Measurements from ENCODE around the gene SMNDC1. TPM values are rescaled to one million over a fixed set of nuclear protein-coding genes. Genes with fewer than 3 reads are reported as not detected.
"Not testable (repeated sequence)": the region's sequence is repeated elsewhere in the genome, so short reads cannot be mapped to it uniquely, and the experiment has no call there.

Gene SMNDC1
- total RNA-seq, 1 donor from 2014 or later, result 8.8 TPM

DNA sequence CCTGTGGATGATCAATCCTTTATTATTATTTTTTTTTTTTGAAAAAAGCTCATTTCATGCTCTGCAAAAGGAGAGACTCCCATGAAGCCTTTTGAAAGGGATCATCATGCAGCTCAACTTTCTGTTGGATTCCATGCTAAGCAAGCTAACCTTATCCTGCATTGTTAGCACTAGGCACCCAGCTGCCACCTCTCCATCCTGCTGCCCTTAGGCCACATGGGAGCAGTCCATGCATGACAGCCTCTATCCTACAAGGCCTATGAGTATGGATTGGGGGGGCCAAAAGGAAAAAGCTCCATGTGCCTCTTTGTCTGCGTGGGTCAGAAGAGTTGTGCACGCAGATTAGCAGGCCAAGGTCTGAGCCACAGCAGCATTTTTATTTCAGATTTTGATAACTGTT is 19.2 kb downstream of the SMNDC1 start:
- DNase-seq (ENCODE audit: low spot score) (no peak), ATAC-seq (peak; percentile 13)

DNA sequence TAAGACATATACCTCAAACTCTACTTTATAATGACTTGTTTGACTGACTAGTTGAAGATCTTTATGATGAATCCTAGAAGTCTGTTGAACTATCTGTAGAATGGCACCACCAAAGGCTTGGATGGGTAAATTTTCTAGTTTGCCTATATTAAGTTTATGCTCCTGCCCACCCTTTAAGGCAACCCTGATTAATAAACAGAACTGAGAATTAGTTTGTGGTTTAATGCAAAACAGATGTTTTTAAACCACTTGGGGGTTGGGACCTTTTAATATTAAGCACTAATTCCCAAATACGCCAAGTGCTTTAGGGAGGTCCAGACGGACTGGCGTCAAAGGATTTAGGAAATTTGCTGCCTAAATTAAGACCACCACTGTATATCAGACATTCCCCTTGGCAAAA is 20.5 kb downstream of the SMNDC1 start:
- ATAC-seq (no peak), DNase-seq (ENCODE audit: low spot score) (no peak)

DNA sequence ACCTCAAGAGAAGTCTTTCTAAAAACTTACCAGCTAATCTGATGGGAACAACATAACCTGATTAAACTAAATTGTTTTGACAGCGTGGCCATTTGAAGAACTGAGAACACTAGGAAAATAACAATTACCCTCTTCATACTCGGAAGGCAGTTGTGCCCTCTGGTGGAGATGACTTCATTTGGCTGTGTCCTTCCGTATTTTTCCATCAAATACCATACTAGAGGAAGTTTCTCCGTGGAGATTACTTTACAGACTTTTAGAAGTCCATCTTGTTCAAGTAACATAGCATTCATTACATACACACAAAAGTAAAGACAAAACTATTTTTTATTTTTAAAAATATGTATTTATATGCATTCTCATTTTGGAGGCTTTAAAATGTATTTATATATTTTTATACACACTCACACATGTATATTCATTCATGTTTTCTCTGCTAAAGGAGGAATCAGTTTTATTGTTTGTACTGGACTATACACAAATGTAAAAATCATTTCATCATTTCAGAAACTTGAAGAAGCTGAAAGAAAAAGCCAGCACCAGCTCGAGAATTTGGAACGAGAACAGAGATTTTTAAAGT is 25.2 kb downstream of the SMNDC1 start:
- peak; percentile 98 for ATAC-seq
- DNase-seq (ENCODE audit: low spot score), result no peak

DNA sequence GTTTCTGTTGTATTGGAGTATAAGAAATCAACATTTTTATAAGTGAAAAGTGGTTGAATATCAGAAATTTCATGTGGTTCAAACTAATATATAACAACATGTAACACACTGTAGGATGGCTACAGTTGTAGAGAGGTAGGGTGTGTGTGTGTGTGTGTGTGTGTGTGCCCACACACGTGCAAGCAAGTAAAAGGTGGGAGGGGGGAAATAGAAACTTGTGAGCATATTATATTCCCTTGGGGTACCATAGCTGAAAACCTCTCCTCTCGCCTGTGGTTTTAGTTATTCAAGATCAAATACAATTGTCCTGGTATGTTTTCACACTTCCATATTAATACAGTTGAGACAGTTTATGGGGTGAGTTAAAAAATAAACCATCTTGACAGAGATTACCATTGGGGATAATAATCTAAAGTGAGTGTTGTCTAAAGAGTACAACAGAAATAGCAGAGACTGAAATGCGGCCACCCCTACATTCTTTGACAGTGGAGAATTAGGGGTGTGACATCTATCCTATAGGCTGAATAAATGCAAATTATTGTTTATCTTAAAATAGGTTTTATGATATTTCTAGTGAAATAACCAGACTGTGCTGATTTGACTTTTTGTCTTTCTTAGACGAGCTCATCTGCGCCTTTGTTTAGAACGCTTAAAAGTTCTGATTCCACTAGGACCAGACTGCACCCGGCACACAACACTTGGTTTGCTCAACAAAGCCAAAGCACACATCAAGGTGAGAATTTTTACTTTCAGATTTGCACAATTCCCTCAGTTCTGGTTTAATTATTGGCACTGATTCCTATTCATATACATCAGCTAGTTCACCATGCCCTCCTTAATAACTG is 25.9 kb downstream of the SMNDC1 start:
- ATAC-seq (peak; percentile 83), DNase-seq (ENCODE audit: low spot score) (no peak)

DNA sequence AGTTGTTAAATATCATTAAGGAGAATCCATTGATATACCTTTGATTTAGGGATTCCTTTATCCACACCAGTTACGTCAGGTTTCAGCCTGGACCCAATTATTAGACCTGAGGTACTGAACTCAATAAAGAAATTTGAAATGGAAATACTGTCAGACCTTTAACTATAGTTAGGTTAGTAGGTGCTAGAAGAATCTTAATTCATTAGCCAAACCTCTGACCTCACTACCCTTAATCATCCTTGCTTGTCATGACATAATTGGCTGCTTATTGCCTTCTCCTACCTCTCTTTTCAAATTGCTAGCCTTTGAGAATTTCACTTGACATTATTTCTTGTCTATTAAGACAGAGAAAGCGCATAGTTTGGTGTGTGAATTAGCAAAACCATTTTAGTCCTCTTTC is 27.1 kb downstream of the SMNDC1 start:
- DNase-seq (ENCODE audit: low spot score), result no peak
- ATAC-seq, result no peak

DNA sequence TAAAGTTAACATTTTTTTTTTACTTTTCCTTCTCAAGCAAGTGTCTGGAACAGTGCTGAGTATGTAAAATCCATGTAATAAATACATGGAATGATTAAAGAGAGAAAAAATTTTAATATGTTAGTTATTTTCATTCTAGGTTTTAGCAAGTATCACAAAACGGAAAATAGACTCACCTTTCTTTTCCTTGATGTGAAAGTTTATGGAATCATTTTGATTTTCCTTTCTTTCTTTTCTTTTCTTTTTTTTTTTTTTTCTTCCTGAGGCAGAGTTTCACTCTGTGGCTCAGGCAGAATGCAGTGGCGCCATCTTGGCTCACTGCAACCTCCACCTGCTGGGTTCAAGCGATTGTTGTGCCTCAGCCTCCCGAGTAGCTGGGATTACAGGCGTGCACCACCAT is 28.1 kb downstream of the SMNDC1 start:
- ATAC-seq, result no peak
- no peak for DNase-seq (ENCODE audit: low spot score)

DNA sequence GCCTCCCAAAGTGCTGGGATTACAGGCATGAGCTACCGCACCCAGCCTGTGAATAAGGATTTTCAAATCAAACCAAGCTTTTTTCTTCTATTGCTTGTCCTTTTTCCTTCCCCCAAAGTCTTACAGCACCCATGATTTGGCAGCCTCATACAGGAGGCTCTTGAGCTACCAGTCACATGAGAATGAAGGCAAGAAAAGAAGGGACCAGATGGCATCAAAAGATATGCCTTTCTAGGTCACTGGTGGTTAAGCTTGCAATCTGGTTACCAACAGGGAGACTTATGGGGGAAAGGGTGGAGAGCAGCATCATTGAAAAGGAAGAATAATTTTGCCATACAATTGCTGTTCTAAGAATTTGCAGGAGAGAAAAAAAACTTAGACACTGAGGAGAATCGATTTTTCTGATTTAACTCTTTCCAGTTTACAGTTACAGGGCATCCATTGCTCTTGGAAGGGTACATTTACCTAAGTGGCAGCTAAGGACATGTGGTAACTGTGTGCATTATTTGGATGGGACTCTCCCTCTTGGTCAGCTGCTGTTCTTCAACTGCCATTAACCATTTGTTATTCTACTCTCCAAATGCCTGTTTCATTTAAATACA is 29.5 kb downstream of the SMNDC1 start:
- no peak for ATAC-seq

DNA sequence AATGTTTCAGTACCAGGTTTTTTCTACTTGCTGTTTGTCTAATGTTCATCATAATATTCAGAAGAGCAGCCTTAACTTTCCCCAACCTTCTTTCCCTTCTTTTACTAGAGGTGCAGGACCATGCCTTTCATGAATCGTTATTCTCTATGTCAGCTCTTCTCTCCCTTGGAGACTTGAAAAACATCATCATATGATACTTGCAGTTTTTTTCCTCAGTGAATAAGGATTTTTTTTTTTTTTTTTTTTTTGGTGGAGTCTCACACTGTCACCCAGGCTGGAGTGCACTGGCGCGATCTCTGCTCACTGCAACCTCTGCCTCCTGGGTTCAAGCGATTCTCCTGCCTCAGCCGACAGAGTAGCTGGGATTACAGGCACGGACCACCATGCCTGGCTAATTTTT is 30.1 kb downstream of the SMNDC1 start:
- no peak for ATAC-seq
- DNase-seq (ENCODE audit: low spot score), result no peak

More for the DNA sequence above, 29.5 kb downstream of the SMNDC1 start:
- DNase-seq (ENCODE audit: low spot score), result no peak

DNA sequence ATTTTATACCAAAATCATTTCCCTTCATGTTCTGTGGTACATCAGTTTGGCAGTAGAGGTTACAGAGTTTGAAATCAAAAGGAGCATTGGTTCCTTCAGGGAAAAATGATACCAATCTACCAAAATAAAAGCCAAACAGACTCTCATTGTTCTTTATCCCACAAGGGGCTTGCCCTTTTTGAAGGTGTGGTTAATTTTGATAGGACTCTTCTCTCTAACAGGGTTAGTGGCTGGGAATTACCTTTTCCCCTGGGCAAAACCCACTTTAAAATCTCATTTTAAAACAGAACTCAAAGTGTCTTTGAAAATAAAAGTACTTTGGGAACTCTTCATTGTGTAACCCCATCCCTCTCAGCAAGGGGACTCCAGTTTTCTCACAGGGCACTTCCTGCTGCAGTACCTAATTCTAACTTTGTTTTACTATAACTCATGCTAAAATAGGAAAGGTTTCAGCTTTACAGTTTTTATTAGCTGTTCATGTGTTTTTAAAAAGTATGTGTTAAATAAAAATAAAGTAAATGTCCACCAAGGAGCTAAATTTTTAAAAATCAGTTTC is 30.6 kb downstream of the SMNDC1 start:
- ATAC-seq (no peak), DNase-seq (ENCODE audit: low spot score) (no peak)

DNA sequence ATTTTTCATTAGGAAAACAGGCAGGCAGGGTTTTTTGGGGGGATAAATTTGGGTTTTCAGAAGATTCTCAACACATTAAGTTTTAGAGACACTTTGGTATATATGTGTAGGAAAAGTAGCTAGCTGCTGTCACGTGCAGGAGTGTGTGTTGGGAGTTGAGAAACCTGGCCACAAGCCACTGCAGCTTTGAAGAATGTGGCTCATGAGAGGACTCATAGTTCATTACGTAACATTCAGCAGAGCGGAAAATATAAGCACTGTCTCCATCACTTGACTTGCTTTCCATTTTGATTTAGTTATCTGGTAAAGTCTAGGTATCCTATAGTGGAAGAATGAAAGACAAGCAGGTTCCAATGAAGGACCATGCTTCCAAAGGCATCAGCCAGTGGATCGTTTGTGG is 31.2 kb downstream of the SMNDC1 start:
- ATAC-seq (peak; percentile 42), DNase-seq (ENCODE audit: low spot score) (peak; percentile 75)

DNA sequence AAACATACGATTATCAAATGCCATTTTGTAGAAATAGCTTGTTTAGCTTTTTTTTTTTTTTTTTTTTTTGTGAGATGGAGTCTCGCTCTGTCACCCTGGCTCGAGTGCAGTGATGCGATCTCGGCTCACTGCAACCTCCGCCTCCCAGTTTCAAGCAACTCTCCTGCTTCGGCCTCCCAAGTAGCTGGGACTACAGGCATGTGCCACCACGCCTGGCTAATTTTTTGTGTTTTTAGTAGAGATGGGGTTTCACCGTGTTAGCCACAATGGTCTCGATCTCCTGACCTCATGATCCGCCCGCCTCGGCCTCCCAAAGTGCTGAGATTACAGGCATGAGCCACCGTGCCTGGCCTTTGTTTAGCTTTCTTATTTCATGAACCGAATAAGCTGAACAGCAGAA is 31.7 kb downstream of the SMNDC1 start:
- DNase-seq (ENCODE audit: low spot score); ATAC-seq: not testable (repeated sequence)

DNA sequence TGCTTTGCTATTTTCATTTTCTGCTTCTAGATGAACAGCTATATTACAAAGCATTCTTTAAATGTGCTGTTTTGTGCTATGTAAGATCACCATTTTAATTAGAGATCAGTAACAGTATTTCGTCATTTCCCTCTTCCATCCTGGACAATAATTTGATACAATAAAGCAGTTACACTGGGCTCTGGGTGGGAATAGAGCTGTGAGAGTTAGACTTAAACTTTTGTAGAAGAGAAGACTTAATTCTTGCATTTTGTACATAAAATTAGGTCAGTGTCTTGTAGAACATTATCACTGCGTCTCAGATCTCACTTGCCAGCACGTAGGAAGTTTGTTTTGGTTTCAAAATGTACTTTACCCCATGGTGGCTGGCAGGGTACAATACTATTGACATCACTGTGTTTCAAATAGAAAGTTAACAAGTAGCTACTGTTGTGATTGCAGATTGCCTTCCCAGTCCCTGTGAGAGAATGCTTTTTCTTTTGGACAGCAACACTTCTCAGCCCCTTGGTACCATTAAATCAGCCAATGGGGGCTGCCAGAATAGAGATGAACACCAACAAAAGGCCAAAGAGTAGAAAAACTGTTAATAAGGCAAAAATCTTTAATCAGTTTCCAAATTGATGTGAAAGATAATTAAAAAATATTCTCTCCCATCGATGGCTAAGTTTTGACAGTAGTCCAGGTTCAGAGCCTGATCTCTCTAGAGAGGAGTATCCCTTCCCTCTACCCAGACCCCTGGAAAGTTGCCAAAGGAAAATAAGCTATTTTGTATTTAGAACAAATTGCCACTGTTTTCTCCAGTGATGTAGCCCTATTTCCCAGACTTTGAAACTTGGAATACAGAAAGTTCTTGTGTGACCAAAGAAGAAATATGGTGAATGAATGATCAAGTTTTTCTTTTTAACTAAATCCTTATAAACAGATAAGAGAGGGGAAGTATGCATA is 35.1 kb downstream of the SMNDC1 start:
- ATAC-seq, result peak; percentile 90
- peak; percentile 74 for DNase-seq (ENCODE audit: low spot score)

DNA sequence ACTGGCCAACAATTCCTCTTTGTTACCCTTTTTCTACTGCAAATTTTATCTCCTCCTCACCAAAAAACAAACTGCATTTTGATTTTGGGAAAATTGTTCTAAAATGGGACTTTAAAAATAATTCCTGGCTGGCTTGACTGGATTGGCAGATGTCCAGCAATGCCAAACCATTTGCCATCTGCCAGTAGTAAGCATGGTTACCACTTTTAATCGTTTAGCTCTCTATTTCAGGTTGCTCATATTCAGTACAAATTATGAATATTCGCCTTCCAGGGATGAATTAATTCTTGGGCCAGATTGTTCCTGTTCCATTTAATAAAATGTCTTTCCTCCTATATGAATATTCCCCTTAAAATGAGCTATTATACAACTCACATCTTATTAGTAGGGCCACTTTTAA is 35.7 kb downstream of the SMNDC1 start:
- DNase-seq (ENCODE audit: low spot score) (no peak), ATAC-seq (peak; percentile 16)

DNA sequence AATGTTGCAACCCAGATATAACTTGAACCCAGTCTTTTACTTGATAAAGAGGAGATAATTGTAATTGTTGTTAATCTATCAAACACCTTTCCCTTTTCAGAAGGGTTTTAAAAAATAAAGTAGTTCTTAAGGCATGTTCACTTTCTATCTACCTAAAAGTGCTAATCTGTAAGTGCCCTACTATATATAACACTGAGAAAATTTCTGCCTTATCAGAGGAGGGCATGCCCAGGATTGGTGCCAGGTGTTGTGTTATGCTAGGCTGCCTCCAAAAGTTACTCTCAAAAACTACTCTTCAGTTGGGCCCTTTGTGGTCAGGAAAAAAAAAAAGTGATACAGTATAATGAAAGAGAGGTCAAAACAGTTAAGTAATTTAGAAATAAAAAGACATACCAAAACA is 36.3 kb downstream of the SMNDC1 start:
- DNase-seq (ENCODE audit: low spot score), result peak; percentile 59

DNA sequence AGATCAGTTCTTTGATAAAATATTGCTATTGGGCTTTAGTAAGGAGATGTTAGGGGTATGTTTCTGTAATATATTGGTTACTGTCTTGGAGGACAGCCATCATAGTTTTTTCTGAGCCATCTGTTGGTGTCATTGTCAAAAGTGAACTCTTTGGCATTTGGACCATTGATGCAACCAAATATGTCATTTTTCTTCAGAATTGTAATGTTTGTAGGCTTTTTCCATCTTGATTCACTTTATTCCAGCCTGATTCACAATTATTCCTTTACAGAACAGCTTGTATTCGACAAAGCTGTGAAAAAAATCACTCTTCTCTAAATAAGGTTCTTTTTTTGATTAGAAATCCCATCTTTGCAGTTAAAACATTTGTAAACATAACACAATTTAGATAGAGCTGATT is 37.4 kb downstream of the SMNDC1 start:
- ATAC-seq, result no peak
- DNase-seq (ENCODE audit: low spot score), result no peak

More for the DNA sequence above, 36.3 kb downstream of the SMNDC1 start:
- peak; percentile 66 for ATAC-seq

DNA sequence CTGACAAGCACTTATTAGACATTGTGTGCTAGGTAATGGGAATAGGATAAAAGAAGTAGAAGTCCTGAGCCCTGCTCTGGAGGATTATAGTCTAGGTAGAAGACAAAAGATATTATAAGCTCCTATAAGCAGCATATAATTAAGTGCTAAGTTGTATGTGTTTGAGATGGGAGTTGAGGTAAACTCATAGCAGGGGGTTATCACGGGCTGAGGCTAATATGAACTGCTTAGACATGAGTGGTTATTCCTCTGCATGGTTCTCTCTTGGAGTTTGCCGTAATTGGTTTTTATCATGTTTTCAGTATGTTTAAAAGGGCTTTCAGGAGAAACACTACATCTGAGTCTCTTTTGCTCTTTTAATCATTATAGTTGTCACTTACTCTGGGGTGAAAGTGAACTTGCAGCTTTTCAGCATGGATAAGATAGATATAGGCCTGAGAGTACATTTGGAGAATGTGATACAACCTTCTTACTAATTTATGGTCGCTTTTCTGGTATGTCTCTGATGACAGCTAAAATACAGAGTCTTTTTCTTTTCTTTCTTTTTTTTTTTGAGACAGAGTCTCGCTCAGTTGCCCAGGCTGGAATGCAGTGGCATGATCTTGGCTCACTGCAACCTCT is 39.0 kb downstream of the SMNDC1 start:
- DNase-seq (ENCODE audit: low spot score) (no peak), ATAC-seq (no peak)

DNA sequence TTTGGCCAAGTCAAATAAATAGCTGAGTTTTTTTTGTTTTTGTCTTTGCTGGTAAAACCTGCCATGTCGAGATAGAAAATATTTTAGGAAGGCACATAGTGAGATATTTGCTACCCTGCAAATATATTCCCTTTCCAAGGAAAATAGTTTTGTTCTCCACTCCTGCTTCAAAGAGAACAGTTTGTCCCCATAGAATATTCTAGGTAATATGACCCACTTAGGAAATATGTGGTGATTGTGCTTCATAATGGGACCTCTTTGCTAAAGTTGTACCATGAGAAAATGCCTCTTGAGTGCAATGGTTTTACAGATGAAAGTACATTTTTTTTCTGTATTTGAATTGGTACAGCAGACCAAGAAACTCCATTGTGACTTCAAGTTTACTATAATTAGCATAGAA is 41.6 kb downstream of the SMNDC1 start:
- DNase-seq (ENCODE audit: low spot score) (no peak), ATAC-seq (no peak)

DNA sequence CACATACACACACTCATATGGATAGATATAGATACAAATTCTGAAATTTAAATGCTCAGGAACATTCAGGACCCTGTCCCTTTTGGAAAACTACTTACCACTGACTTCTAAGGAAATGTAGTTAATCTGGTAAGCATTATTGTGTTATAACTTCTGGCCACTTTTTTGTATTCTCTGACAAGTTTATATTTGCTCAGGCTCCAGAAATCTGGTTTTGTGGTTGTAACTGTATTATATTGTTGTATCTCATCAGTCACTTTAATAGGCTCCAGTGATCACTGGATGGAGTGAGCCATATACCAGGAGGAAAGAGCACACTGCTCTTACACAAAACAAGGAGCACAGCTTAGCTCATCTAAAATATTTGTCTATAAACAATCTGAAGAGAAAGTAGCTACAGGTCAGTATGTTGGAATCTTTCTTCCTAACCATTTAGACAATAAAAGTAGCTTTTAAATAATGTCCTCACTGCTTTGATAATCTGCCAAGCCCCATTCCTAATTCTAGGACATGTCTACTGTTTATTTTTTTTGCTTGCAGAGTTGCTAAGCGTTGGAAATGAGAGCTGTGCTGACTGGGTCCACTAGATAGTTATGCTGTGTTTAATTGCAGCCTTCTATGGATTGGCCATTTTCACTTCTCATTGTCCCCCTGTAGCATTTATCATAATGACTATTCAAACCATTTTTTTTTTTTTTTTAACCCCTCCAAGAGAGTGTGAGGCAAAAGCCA is 43.8 kb downstream of the SMNDC1 start:
- DNase-seq (ENCODE audit: low spot score), result no peak
- ATAC-seq, result peak; percentile 39

DNA sequence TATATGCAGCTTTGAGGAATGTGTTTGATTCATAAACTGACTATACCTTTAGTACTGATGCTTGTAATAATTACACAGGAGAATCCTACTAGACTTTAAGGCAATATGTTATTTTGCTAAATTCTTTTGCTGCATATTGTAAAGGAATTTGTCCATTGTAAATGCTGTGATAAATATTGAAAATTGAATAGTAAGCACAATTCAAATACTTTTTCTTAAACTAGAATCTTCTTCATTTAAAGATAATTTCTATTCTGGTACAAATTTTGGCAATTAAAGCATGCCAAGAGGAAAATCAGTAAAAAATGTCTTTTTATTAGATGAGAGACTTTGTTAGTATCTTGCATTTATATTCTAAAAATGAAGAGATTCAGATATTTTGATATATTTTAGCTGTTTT is 45.4 kb downstream of the SMNDC1 start:
- no peak for DNase-seq (ENCODE audit: low spot score)
- ATAC-seq, result no peak

DNA sequence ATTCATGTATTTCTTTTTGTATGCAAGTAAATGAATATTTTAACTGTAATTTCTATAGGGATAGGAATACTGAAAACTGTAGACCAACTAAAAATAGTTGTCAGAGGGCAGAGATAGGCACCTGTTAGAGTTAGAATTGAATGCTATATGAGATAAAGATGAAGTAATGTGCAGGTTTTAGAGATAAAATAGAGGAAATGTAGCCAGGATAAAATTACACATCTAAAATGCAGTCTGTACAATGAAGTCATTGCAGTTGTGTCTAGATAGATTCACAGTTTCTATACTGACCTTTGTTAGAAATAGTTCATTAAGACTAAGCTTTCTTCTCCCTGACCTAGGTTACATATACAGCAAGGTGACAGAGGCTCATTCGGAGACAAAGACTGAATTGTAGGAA is 46.2 kb downstream of the SMNDC1 start:
- ATAC-seq, result no peak
- DNase-seq (ENCODE audit: low spot score), result no peak
